ENCODE measurements around the gene DDX59.
"Not testable (repeated sequence)": the region's sequence is repeated elsewhere in the genome, so short reads cannot be mapped to it uniquely, and the experiment has no call there.

The DDX59 gene

DNA sequence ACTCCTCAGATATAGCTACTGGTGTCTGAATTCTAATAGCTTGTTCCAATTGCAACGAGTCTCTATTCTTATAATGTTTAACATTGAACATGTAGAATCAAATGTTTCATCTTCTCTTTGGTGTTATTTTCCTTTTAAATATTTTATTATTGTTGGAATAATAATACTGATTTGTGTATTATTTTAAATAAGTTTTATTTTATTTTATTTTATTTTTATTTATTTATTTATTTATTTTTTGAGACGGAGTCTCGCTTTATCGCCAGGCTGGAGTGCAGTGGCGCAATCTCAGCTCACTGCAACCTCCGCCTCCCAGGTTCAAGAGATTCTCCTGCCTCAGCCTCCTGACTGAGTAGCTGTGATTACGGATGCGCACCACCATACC is 39.2 kb downstream of the DDX59 start:
- DNase-seq (ENCODE audit: low read depth in 2 of 2): not testable (repeated sequence)

DNA sequence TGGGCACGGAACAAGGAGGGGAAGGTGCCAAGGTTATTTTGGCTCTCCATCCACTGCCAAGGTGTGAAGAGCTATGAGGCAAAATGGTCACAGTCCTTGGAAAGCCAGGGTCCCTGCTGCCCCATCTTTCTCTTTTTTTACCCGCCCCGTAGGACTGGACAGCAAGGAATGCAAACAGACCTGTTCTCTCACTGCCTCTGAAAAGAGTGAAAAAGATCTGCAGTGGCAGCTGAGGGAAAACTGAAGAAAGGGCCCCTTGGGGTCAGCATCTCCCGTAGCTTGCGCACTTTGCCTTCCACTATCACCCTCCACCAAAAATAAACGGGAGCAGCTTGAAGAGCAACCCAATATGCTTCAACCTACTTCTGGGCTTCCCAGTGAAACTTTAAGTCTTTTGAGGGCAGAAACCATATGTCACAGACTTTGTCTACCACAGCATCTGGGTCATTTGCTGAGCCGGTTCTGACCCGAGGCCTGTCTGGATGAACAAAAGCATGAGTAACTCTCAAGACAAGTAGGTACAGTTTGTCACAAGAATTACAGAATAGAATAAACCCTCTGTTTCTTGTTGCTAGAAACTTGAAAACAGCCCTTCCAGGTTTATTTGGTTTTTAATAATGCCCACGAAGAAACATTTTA is 39.7 kb downstream of the DDX59 start:
- no peak for DNase-seq (ENCODE audit: low read depth in 2 of 2)

DNA sequence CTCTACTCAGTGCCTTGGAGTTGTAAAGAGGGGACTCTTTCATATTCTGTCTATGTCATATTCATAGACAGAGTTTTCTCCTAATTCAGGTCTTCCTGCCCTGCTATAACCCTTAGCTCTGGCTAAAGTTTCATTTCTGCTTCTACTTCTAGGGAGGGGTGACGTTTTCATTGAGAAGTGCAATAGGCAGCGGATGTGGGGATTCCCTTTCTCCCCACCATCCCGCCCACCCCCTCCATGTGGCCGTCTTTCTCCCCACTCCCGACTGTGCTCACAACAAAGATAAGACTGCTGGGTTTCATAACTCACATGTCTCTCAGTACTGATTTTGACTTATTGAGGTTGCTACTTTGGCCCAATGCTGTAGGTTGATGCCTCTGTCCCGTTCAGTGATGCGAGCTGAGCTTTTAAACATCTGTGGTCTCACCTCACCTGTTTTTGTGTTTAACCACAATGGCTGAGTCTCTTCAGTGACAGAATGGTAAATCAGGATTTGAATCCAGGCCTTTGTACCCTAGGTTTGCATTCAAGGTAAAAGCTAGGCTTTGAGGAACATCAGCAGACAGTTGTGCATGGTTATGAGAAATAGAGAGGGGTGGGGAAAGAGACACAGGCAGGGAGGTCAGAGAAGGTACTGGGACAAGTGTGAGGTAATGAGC is 41.4 kb downstream of the DDX59 start:
- no peak for DNase-seq (ENCODE audit: low read depth in 2 of 2)

DNA sequence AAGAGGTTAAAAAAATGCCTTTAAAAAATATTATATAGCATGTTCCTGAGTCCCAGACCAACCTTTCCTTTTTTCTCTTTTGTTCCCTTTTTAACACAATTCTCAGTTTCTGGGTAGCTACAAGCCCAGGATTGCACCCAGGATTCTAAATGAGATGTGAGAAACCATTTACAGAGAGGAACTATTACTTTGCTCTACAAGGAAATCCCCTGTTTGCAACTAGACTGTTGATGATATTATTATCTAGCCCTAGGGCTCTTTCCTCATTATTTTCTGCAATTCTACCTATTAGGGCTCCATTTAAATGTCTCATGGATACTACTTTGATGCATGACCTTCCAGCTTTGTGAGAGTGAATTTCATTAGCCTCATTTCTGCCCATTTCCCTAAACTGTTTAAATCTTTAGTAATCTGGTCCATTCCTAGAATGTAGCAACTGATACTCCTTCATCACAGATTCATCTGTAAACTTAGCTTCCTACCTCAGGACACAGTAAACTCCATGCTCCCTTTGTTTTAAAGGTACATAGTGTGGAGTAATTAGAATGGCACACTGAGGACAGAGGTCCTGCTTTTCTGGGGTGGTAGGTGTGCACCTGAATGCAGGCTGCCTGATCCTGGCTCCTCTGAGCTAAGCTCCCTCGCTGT is 42.0 kb downstream of the DDX59 start:
- no peak for DNase-seq (ENCODE audit: low read depth in 2 of 2)

DNA sequence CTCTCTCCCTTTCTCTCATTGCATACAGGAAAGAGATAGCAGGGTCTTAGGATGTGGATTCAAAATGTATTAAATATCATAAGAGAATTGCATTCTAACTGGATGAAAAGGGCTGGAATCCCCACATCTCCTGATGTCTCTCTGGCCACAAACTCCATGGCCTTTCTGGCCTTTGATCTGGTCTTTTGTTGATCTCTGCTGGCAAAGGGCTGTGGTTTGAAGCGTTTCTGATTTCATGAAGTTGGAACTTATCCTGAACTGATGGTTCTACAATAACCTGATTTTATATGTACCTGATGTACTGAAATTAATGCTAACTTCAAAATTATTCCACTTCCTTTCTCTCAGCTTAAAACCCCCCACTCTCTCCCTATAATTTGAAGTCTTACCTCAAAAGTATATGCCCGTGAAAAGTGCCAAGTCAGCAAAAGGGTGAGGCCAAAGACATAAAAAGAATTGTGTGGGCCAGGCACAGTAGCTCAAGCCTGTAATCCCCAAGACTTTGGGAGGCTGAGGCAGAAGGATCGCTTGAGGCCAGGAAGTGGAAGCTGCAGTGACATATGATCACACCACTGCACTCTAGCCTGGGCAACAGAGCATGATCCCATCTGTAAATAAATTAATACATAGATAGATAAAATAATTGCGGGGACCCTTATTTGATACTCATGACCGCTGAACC is 42.7 kb downstream of the DDX59 start:
- no peak for DNase-seq (ENCODE audit: low read depth in 2 of 2)

DNA sequence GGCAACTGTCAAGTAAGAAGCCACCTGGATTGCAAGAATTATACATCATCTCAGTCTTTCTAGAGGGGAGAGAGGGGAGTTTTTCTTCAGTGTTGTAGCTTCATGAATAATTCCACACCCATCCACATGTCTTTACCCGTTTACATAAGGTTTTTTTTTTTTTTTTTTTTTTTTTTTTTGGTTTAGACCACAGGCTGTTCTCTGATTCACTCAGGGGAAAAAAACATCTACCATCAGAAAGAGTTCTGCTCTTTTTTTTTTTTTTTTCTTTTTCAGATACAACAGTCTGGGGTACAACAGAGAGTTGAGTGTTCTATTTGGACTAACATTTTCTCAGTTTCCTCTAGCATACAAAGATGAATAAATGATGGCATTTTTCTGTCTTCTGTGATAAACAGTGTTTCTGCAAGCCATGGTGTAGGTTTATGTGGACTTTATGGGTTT is 44.3 kb downstream of the DDX59 start:
- DNase-seq (ENCODE audit: low read depth in 2 of 2): no peak

DNA sequence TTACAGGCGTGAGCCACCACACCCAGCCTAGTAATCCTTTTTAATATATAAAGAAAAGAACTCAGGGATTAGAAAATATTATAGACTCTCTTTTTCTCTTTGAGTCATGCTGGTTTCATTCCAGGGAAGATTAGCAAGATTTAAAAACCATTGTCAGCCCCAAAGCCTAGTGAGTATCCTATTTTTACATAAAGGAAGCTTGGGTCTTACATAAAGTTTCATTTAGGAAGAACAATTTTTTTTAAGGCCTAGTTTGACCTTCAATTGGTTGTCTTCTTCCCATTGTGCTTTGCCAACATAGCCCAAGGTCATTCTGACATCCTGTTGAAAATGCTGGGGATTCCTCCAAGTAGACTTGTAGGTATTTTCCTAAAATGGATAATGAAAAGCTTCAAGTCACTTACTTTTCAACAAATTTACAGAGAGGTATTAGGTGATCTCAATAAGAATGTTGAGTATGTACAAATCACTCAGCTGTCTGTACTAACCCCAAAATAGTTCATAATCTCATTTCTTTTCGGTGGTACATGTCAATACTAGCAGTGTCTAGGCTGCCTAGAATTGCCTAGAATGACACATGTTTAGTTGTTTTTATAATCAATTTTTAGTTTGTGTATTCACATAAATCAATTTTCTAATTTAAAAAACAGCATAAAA is 44.9 kb downstream of the DDX59 start:
- DNase-seq (ENCODE audit: low read depth in 2 of 2): no peak

DNA sequence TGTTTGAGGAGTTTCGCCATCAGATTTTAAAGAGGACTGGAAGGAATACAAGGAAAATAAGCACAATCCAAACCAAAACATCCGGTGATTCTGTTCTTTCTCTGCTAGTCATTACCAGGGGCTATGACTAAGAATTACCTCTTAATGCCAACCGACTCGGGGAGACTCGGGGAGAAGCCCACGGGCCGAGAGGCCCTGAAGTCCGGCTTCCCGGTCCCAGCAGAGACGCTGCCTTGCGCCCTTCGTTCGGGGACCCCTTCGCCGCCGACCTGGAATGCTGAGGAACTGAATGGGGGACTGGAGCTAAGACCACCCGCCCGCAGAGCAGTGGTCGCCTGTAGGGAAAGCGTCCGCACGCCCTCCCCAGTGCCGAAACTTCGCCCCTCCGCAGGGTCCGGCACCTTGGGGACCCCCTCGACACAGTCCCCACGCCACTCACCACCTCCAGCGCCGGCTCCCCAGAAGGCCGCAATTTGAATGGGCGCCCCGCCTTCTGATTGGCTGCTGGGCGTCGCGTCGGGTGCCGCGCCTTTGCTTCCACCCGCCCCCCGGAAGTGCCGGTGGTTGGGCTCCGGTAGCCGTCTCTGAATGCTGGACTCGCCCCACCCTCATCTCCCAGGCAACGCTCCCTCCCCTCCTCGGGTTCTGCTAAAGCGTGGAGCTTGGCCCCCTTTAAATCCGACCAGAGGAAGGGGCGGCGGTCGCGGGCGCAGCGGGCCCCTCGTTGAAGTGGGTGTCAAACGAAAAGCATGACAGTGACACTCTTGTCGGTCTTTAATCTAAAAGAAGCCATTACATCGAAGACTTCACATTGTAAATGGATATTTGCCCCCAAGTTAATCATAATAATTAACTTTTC is 49.2 kb downstream of the DDX59 start, which contains the start of gene KIF14:
Gene KIF14, minus strand, starts transcription at position 479 of the 859 bp plus-strand sequence. CDS start 2,028 bp downstream, outside the sequence.
- DNase-seq (ENCODE audit: low read depth in 2 of 2): peak; percentile 62 to 72

DNA sequence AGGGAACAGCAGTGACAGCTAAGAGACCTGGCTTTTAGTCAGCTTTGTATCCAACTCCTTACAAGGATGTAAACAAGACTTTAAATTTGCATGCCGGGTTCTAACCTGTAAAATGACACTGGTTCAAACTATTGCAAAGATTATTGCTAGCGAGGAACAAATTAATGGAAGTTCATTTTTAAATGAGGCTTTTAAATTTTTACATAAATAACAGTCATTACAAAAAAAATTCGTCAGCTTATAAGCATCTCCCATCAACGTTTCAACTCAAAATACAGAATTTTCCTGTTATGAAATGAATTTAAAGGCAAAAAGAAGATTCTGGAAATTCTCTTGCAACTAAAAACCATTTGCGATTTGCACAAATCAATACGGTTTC is 49.8 kb downstream of the DDX59 start:
- no peak for DNase-seq (ENCODE audit: low read depth in 2 of 2)

DNA sequence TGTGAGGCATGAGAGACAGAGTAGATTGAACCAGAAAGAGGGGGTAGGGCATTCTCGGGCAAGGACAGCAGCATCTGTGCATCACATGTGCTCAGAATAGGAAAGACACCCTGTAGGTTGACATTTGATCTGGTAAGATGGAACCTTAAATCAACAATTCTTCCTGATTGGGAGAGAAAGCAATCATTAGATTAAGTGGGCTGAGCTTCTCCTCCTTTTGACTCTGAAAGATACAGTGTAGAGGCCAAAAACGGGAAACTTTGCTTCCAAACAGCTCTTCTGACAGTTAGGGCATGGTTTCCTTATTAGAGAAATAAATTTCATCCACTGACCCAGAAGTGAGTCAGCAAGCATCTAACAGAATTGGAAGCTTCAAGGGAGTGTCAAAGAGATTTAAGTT is 58.9 kb downstream of the DDX59 start:
- DNase-seq (ENCODE audit: low read depth in 2 of 2): peak; percentile 47 to 57

DNA sequence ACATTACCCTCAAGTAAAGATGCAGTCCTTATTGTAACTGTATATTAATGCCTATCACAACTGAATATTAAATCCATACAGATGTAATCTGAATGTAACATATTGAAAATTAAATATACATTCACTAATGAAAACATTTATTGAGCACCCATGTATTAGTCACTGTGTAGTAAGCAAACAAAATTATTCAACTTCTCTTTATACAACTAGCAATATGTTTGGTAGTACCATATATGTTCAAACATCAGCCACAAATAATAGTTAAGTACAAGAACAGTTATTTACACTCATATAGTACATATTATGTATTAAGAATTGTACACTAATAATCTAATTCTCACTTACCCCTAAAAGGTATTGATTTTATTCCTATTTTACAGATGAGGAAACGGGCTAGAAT is 67.1 kb downstream of the DDX59 start:
- no peak for DNase-seq (ENCODE audit: low read depth in 2 of 2)

All from fibroblast of skin of left biceps (primary cell).